KOPT-K1 (cell line): ENCODE results near the gene TAF1L.
"Not testable (repeated sequence)": the region's sequence is repeated elsewhere in the genome, so short reads cannot be mapped to it uniquely, and the experiment has no call there.

ENCODE experiments used
- H3K27ac ChIP-seq: fragments of 200-600 bp; sonication (generic); 2 replicates; pipeline ENCODE4 v1.5.1; 2016; ENCODE audit warnings: antibody characterized with exemption, mild to moderate bottlenecking, low read depth, low read length; ENCODE audit not compliant: poor library complexity, severe bottlenecking
- H3K36me3 ChIP-seq: fragments of 200-600 bp; sonication (generic); 2 replicates; pipeline ENCODE4 v1.5.1; 2017; ENCODE audit warnings: antibody characterized with exemption, mild to moderate bottlenecking, low read length, moderate library complexity; ENCODE audit not compliant: insufficient read depth
- H3K9me3 ChIP-seq: fragments of 200-600 bp; sonication (generic); 2 replicates; pipeline ENCODE4 v1.5.1; 2017; ENCODE audit warnings: antibody characterized with exemption, low read length, mild to moderate bottlenecking; ENCODE audit not compliant: insufficient read depth, poor library complexity, severe bottlenecking

TAF1L gene

GRCh38 chr9:32635362-32635761 lies at the start of gene TAF1L:
Gene TAF1L, minus strand, starts transcription at chr9:32635669. Its CDS starts 90 bp downstream, at chr9:32635579.
- Histone ChIP-seq H3K9me3 (no peaks in the 10 kb centered on the region), H3K36me3 (no peaks in the 10 kb centered on the region), H3K27ac (no peak within 1 kb of the TSS)

- Histone ChIP-seq H3K9me3 (peaks cover 6% of the 10 kb centered on the region), H3K36me3 (no peaks in the 10 kb centered on the region), H3K27ac (no peak overlapping the region)
Observed at GRCh38 chr9:32681751-32682150, 46.3 kb upstream of the TAF1L start.

DNA sequence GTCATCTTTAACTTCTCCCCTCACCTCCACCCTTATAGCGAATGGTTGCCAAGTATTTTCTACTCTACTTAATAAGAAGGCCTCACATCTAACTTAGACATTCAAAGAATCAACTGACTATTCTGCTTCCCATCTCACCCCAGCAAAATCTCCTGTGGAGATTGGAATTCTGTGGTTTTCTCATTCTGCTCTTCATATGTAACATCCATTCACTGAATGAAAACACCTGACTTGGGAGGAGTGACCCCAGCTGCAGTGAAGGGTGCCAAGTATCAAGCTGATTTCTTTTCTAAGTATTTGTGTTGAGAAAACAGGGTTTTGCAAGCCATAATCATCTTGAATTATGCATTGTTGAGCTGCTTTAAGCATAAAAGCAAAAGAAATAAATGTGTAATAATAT lies 42.5 kb upstream of the TAF1L start:
- H3K9me3 ChIP-seq = peaks cover 6% of the 10 kb centered on the region
- no peak overlapping the region for H3K27ac ChIP-seq
- no peaks in the 10 kb centered on the region for H3K36me3 ChIP-seq

DNA sequence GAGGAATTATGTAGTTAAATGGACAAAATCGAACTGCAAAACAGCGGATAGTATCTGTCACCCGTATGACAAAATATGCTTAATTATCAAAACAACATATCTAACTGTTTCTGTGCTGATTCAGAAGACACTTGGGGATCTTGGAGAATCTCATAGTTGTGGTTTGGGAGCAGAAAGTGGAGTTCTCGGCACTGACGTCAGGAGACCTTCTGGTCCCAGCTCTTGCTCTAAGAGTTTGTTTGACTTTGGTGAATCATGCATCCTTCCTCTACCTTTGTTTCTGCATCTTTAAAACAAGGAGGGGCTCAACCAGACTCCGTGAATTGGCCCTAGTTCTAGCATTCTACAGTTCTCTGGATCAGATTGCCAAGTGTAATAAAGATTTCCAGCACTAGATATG lies 37.0 kb upstream of the TAF1L start:
- Histone ChIP-seq H3K27ac (no peak overlapping the region), H3K36me3 (no peaks in the 10 kb centered on the region), H3K9me3 (no peaks in the 10 kb centered on the region)

DNA sequence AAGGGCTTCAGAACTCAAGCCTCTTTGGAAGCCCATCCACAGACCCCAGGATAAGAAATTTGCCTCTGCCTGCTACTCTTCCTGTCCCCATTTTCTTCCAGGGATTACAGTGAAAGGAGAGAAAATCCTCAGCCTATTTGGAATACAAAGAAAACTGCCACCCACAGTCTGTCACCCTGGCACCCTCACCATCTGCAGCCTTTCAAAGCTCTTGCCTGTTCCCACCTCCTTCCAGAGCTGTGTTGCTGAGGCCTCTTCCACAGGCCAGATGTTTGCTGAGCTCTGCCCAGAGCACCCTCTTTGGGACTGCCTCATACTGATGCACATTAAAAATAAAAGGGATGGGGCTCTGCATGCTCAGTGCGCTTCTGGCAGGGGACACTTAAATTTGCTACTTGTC lies 35.9 kb upstream of the TAF1L start:
- no peaks in the 10 kb centered on the region for H3K36me3 ChIP-seq
- no peak overlapping the region for H3K27ac ChIP-seq
- no peaks in the 10 kb centered on the region for H3K9me3 ChIP-seq

DNA sequence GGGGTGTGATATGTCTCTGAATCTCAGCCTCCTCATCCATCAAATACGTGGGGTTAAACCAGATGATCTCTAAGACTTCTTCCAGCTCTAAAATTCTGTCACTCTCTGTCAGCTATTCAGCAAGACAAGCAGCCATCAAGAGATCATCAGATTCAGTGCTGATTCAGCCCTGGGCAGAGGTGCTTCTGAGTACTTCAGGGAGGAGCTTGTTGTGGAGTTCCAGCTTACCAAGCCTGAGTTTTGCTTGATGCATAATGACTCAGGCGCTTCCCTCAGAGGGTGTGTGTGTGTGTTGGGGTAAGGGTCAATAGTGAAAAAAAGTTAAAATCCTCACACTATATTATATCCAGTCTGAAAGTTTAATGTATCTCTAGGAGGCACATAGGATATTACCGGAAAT lies 29.6 kb upstream of the TAF1L start:
- Histone ChIP-seq H3K27ac (no peak overlapping the region), H3K9me3 (peaks cover 8% of the 10 kb centered on the region), H3K36me3 (no peaks in the 10 kb centered on the region)

DNA sequence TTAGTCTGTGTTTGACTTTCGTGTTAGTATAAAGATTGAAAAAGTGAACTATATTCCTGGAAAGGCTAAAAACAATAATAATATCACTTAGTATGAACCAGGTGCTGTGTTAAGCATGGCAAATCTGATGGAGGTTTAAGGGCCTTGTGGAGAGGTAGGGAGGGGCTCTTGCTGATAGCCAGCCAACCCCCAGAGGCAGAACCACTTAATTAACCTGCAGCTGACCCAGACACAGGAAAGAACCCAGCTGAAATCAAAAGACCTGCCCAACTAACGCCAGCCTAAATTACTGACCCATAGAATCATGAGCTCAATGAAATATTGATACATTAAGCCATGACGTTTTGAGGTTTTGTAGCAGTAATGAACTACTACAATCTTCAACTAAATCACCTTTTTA lies 28.3 kb upstream of the TAF1L start:
- peaks cover 8% of the 10 kb centered on the region for H3K9me3 ChIP-seq
- no peak overlapping the region for H3K27ac ChIP-seq
- H3K36me3 ChIP-seq = no peaks in the 10 kb centered on the region

GRCh38 chr9:32647671-32648070 lies 12.2 kb upstream of the TAF1L start:
- Histone ChIP-seq H3K36me3 (no peaks in the 10 kb centered on the region), H3K9me3 (no peaks in the 10 kb centered on the region), H3K27ac (no peak overlapping the region)

DNA sequence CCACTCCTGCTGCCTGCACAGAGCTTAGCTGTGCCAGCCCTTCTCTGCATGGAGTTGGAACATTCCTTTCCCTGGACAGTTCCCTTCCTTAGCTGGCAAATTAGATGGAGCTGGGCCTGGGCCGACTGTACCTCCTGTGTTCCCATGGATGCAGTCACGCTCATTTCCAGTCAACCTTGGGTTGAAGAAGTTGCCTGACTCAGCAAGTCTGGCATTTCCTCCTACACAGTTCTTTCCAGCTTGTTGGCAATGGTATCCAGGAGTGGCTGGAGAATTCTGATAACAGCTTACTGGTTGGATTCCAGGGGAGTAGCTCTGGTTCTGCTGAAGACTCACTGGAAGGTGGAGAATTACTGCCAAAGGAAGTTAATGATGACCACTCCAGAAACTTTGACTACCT lies 9.2 kb upstream of the TAF1L start:
- Histone ChIP-seq H3K9me3 (no peaks in the 10 kb centered on the region), H3K27ac (no peak overlapping the region), H3K36me3 (no peaks in the 10 kb centered on the region)

- H3K27ac ChIP-seq, H3K36me3 ChIP-seq, H3K9me3 ChIP-seq: not testable (repeated sequence)
Observed at GRCh38 chr9:32633151-32633550, 2.3 kb downstream of the TAF1L start.

- no peaks in the 10 kb centered on the region for H3K36me3 ChIP-seq
- H3K27ac ChIP-seq = no peak overlapping the region
- H3K9me3 ChIP-seq = no peaks in the 10 kb centered on the region
Observed at GRCh38 chr9:32631991-32632390, 3.5 kb downstream of the TAF1L start.

GRCh38 chr9:32627394-32627954 lies 8.0 kb downstream of the TAF1L start:
- H3K9me3 ChIP-seq = no peaks in the 10 kb centered on the region
- no peak overlapping the region for H3K27ac ChIP-seq
- H3K36me3 ChIP-seq = no peaks in the 10 kb centered on the region

DNA sequence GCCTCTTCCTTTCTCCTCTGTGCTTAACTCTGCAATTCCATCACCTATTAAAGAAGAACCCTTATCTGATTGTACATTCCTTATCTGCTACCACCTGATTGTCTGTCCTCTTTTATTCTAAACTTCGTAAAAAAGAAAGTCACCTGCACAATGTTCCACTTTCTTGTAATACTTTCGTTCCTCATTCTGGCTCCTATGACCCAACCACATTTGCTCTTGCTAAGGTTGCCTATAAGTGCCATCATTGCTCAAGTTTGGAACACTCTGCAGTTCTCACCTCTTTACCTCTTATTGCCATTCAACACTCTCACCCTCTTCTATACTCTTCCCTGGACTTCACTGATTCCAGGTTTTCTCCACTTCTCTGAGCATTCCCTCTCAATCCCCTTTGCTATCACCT lies 10.1 kb downstream of the TAF1L start:
- Histone ChIP-seq H3K36me3 (no peaks in the 10 kb centered on the region), H3K9me3 (no peaks in the 10 kb centered on the region), H3K27ac (no peak overlapping the region)

DNA sequence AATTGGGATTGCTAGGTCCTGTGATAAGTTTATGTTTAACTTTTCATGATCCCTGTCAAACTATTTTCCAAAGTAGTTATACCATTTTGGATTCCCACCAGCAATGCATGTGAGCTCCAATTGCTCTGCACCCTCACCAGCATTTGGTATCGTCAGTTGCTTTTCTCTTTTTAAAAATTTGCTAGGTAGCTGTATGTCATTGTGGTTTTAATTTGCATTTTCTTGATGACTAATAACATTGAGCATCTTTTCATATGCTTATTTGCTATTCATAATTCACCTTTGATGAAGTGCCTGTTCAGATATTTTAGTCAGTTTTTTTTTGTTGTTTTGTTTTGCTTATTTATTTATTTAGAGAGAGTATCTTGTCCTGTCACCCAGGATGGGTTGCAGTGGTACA lies 12.5 kb downstream of the TAF1L start:
- Histone ChIP-seq H3K27ac (no peak overlapping the region), H3K36me3 (no peaks in the 10 kb centered on the region), H3K9me3 (no peaks in the 10 kb centered on the region)

- Histone ChIP-seq H3K27ac (no peak overlapping the region), H3K9me3 (no peaks in the 10 kb centered on the region), H3K36me3 (no peaks in the 10 kb centered on the region)
Observed at GRCh38 chr9:32618261-32618660, 17.2 kb downstream of the TAF1L start.

DNA sequence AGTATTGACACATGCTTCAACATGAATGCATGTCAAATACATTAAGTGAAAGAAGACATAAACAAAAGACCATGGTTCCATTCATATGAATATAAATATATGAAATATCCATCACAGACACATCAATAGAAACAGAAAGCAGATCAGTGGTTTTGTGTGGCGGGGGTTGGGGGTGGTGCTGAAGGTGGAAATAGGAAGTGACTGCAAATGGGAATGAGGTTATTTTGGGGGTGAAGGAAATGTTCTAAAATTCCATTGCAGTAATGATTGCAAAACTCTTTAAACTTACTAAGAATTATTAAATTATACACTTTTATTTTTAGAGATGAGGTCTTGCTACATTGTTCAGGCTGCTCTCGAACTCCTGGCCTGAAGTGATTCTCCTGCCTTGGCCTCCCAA lies 28.7 kb downstream of the TAF1L start:
- H3K27ac ChIP-seq = no peak overlapping the region

More for the DNA sequence above, 28.7 kb downstream of the TAF1L start:
- no peaks in the 10 kb centered on the region for H3K36me3 ChIP-seq
- peaks cover 8% of the 10 kb centered on the region for H3K9me3 ChIP-seq
